Transverse colon (tissue), 4 donors: ENCODE data around the gene UVRAG. TPM values are rescaled to one million over a fixed set of nuclear protein-coding genes. Genes with fewer than 3 reads are reported as not detected.
"Not testable (repeated sequence)": the region's sequence is repeated elsewhere in the genome, so short reads cannot be mapped to it uniquely, and the experiment has no call there.

Source experiments
- DNase-seq: peaks from one replicate; pipeline ENCODE4 v3.0.0-alpha.2; 2019
- H3K27ac ChIP-seq, 4 donors: fragments of 200-600 bp; sonication (generic); 2 replicates each; pipeline ENCODE4 v1.5.1; 2016 to 2018; ENCODE audit warnings: inconsistent platforms in 4 of 4
- H3K27me3 ChIP-seq: fragments of 200-600 bp; sonication (generic); 2 replicates; pipeline ENCODE4 v1.5.1; 2017; ENCODE audit warnings: inconsistent platforms
- H3K36me3 ChIP-seq, 4 donors: fragments of 200-600 bp; sonication (generic); 2 replicates each; pipeline ENCODE4 v1.5.1; 2017 to 2019; ENCODE audit warnings: inconsistent platforms in 4 of 4
- H3K4me1 ChIP-seq, 4 donors: fragments of 200-600 bp; sonication (generic); 2 replicates each; pipeline ENCODE4 v1.5.1; 2017 to 2020; ENCODE audit warnings: inconsistent platforms in 4 of 4
- H3K4me3 ChIP-seq, 4 donors: fragments of 200-600 bp; sonication (generic); 1 replicate in 1 of 4; 2 replicates in 3 of 4; pipeline versions ENCODE4 v1.5.1 to v1.6.1; 2017 to 2019; ENCODE audit warnings: inconsistent platforms in 4 of 4
- H3K9me3 ChIP-seq, 2 donors: fragments of 200-600 bp; sonication (generic); 2 replicates each; pipeline ENCODE4 v1.5.1; 2017 to 2019; ENCODE audit warnings: inconsistent platforms in 2 of 2
- EP300 ChIP-seq: sonication (generic); formaldehyde crosslinking; IDR thresholded peaks from one replicate; pipeline ENCODE4 v1.6.1; 2017; ENCODE audit warnings: antibody characterized with exemption, low read depth
- POLR2A ChIP-seq: fragments of 450-650 bp; IDR thresholded peaks from one replicate; pipeline ENCODE4 v1.6.1; 2016; ENCODE audit warnings: antibody characterized with exemption, mild to moderate bottlenecking, moderate library complexity
- POLR2AphosphoS5 ChIP-seq, 3 donors: sonication (generic); formaldehyde crosslinking; IDR thresholded peaks; one replicate each; pipeline ENCODE4 v1.6.1; 2016; ENCODE audit warnings: antibody characterized with exemption in 3 of 3
- WGBS, 2 donors: methylation state at CpG; one replicate each; pipeline ENCODE4 v1.1.5; 2018; ENCODE audit warnings: low coverage in 1 of 2; 5-methylcytosine and 5-hydroxymethylcytosine counted together
- in situ Hi-C, 4 donors: fragments of 200-750 bp; cut with MboI; loops; one replicate each; pipeline versions ENCODE4 v1.15.0 to v1.15.1; 2017; ENCODE audit warnings: low sequenced_read_pairs in 3 of 4, low pct_ligation_motif_present in 1 of 4, low pct_unique_long_range_greater_than_20kb in 1 of 4
- intact Hi-C: fragments of 100-400 bp; cut with DNase I; formaldehyde crosslinking; loops from one replicate; pipeline ENCODE4 v1.15.1; 2023; ENCODE audit warnings: low total_unique reads
- total RNA-seq, 4 donors: library from RNA; depleted of rRNA; stranded (reverse); fragments of >200 nt; gene quantifications; one replicate each; pipeline ENCODE4 v1.1.0, GENCODE V29; 2016
- TF ChIP-seq, protein P1 (sequence below), 5 experiments: fragments of 200-600 bp in 3 of 5; fragments of 450-650 bp in 2 of 5; sonication (generic) in 3 of 5; IDR thresholded peaks; 1 replicate in 2 of 5; 2 replicates in 3 of 5; pipeline ENCODE4 v1.5.1; 2016 to 2017; ENCODE audit warnings: antibody characterized with exemption in 5 of 5, inconsistent platforms in 3 of 5, mild to moderate bottlenecking in 2 of 5, moderate library complexity in 1 of 5

Gene UVRAG
- total RNA-seq, 4 donors from 2014 or later = 12.7 to 34.6 (median 19.3) TPM

DNA sequence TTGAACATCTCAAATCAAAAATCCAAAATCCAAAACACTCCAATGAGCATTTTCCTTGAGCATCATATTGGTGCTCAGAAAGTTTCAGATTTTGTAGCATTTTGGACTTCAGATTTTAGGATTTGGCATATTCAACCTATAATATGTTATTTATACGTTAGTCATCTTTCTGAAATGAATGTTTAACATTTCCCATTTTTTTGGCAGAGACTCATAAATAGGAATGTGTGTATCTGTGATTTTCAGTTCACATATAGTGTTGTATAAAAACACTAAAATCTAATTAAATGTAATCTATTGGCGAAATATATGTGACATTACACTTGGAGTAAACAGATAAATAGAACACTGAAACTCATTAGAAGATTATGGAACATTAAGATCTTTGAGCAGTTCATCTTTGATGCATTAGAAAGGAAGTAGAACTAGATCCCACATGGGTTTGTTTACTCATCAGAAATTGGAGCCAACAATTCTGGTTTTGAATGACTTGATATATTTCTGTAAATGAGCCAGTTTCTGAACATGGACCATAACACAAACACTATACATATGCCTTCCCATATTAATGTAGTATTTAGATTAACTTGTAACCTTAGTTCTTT is 153.1 kb downstream of the UVRAG start:
- Histone ChIP-seq H3K27me3 (no peaks in the 10 kb centered on the region), H3K4me1 (peaks cover 0 to 18% (median 0%) of the 10 kb centered on the region in 4 donors), H3K4me3 (no peak overlapping the region), H3K27ac (no peak overlapping the region), H3K36me3 (no peaks in the 10 kb centered on the region), H3K9me3 (peaks cover 0 to 4% of the 10 kb centered on the region in 2 donors)
- intact Hi-C loops (no loop called here), in situ Hi-C loops (no loop called here)
- 96 to 97% methylated on average over 2 of the region's 2 CpGs for WGBS, 2 donors
- DNase-seq = no peak
- TF ChIP-seq POLR2A (no peak), EP300 (no peak), POLR2AphosphoS5 (IDR thresholded peaks at IDR 0.05) (no peak)
- TF ChIP-seq, protein P1, sequence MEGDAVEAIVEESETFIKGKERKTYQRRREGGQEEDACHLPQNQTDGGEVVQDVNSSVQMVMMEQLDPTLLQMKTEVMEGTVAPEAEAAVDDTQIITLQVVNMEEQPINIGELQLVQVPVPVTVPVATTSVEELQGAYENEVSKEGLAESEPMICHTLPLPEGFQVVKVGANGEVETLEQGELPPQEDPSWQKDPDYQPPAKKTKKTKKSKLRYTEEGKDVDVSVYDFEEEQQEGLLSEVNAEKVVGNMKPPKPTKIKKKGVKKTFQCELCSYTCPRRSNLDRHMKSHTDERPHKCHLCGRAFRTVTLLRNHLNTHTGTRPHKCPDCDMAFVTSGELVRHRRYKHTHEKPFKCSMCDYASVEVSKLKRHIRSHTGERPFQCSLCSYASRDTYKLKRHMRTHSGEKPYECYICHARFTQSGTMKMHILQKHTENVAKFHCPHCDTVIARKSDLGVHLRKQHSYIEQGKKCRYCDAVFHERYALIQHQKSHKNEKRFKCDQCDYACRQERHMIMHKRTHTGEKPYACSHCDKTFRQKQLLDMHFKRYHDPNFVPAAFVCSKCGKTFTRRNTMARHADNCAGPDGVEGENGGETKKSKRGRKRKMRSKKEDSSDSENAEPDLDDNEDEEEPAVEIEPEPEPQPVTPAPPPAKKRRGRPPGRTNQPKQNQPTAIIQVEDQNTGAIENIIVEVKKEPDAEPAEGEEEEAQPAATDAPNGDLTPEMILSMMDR (IDR thresholded peaks at IDR 0.05) = no peak

DNA sequence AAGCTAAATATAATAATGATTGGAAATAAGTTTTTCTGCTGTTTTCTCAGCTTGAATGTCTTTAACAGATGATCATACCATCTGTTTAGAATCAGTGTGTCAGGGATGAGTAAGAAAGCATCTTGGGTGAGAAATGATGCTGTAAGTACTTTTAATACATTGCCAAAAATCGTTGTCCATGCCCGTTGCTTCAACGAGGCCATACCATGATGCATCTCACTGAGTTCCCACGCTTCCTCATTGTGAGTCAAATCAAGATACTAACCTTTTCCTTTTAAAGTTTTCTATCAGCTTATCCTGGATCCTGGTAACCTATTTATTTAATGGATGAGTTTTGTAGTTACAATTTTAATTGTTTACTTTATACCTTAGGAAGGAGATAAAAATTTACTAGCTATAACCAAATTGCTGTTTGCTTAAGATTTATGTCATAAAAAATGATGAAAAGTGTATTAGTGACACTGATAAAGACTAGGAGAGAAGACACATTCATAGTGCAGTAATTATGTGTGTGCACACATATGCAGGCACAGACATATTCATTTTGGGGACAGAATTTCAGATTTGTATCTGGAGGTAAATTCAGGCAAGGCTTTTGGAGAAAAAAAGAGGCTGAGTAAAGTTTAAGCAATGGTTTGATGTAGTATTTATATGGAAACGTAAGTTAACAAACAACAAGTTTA is 154.8 kb downstream of the UVRAG start:
- WGBS, 2 donors = 29 to 51% methylated on average over 5 of the region's 5 CpGs
- in situ Hi-C loops = no loop called here
- H3K27me3 ChIP-seq = no peaks in the 10 kb centered on the region
- intact Hi-C loops = no loop called here
- TF ChIP-seq, protein P1 (IDR thresholded peaks at IDR 0.05) = no peak
- TF ChIP-seq EP300 (no peak), POLR2A (no peak)
- no peak for DNase-seq
- H3K36me3 ChIP-seq = no peaks in the 10 kb centered on the region
- peaks cover 0 to 18% (median 0%) of the 10 kb centered on the region in 4 donors for H3K4me1 ChIP-seq
- H3K9me3 ChIP-seq = peaks cover 0 to 4% of the 10 kb centered on the region in 2 donors
- no peak overlapping the region for H3K4me3 ChIP-seq
- H3K27ac ChIP-seq = no peak overlapping the region

DNA sequence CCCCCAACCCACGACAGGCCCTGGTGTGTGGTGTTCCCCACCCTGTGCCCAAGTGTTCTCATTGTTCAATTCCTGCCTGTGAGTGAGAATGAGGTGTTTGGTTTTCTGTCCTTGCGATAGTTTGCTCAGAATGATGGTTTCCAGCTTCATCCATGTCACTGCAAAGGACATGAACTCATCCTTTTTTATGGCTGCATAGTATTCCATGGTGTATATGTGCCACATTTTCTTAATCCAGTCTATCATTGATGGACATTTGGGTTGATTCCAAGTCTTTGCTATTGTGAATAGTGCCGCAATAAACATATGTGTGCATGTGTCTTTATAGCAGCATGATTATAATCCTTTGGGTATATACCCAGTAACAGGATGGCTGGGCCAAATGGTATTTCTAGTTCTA is 158.7 kb downstream of the UVRAG start:
- DNase-seq, in situ Hi-C loops, H3K36me3 ChIP-seq, H3K4me3 ChIP-seq, H3K9me3 ChIP-seq, H3K4me1 ChIP-seq, H3K27ac ChIP-seq, intact Hi-C loops, H3K27me3 ChIP-seq: not testable (repeated sequence)
- 98 to 100% methylated on average over 2 to 3 of the region's 3 CpGs for WGBS, 2 donors

DNA sequence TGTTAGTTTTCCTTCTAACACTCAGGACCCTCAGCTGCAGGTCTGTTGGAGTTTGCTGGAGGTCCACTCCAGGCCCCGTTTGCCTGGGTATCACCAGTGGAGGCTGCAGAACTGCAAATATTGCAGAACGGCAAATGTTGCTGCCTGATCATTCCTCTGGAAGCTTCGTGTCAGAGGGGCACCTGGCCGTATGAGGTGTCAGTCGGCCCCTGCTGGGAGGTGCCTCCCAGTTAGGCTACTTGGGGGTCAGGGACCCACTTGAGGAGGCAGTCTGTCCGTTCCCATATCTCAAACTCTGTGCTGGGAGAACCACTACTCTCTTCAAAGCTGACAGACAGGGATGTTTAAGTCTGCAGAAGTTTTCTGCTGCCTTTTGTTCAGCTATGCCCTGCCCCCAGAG is 164.1 kb downstream of the UVRAG start:
- DNase-seq, intact Hi-C loops, H3K9me3 ChIP-seq, H3K4me3 ChIP-seq, in situ Hi-C loops, H3K27ac ChIP-seq, H3K36me3 ChIP-seq, H3K27me3 ChIP-seq, H3K4me1 ChIP-seq: not testable (repeated sequence)
- WGBS, 2 donors = 82 to 93% methylated on average over 2 to 6 of the region's 6 CpGs

DNA sequence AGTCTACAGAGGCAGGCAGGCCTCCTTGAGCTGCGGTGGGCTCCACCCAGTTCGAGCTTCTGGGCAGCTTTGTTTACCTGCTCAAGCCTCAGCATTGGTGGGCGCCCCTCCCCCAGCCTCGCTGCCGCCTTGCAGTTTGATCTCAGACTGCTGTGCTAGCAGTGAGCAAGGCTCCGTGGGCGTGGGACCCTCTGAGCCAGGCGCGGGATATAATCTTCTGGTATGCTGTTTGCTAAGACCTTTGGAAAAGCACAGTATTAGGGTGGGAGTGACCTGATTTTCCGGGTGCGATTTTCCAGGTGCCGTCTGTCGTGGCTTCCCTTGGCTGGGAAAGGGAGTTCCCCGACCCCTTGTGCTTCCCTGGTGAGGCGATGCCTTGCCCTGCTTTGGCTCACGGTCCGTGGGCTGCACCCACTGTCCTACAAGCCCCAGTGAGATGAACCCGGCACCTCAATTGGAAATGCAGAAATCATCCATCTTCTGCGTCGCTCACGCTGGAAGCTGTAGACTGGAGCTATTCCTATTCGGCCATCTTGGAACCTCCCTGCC is 164.5 kb downstream of the UVRAG start:
- H3K4me3 ChIP-seq, intact Hi-C loops, H3K9me3 ChIP-seq, in situ Hi-C loops, H3K27me3 ChIP-seq, H3K27ac ChIP-seq, H3K4me1 ChIP-seq, H3K36me3 ChIP-seq, DNase-seq: not testable (repeated sequence)
- 83 to 95% methylated on average over 6 to 22 of the region's 22 CpGs for WGBS, 2 donors
